ENCODE results near the gene ZBTB40.

Gene ZBTB40

GRCh38 chr1:22525646-22526045 lies 74.0 kb downstream of the ZBTB40 start:
- H3K4me3 ChIP-seq (ENCODE audit: low read depth, low read length): no peak overlapping the region
- no peak overlapping the region for H3K27ac ChIP-seq (ENCODE audit: extremely low read depth, low read depth, low read length)
- TF ChIP-seq MZF1 (tag by site-specific recombination; IDR thresholded peaks at IDR 0.05; ENCODE audit: borderline replicate concordance) (no peak), KLF1 (tag by site-specific recombination; IDR thresholded peaks at IDR 0.05) (no peak), IKZF3 (tag by site-specific recombination; IDR thresholded peaks at IDR 0.05) (no peak), ZIC2 (tag by site-specific recombination; IDR thresholded peaks at IDR 0.05) (no peak), ZNF391 (tag by site-specific recombination; IDR thresholded peaks at IDR 0.05; ENCODE audit: borderline replicate concordance, low read depth) (no peak), ZNF248 (tag by site-specific recombination; IDR thresholded peaks at IDR 0.05) (no peak), GLIS2 (tag by site-specific recombination; IDR thresholded peaks at IDR 0.05) (no peak)
- TF ChIP-seq, protein P1, sequence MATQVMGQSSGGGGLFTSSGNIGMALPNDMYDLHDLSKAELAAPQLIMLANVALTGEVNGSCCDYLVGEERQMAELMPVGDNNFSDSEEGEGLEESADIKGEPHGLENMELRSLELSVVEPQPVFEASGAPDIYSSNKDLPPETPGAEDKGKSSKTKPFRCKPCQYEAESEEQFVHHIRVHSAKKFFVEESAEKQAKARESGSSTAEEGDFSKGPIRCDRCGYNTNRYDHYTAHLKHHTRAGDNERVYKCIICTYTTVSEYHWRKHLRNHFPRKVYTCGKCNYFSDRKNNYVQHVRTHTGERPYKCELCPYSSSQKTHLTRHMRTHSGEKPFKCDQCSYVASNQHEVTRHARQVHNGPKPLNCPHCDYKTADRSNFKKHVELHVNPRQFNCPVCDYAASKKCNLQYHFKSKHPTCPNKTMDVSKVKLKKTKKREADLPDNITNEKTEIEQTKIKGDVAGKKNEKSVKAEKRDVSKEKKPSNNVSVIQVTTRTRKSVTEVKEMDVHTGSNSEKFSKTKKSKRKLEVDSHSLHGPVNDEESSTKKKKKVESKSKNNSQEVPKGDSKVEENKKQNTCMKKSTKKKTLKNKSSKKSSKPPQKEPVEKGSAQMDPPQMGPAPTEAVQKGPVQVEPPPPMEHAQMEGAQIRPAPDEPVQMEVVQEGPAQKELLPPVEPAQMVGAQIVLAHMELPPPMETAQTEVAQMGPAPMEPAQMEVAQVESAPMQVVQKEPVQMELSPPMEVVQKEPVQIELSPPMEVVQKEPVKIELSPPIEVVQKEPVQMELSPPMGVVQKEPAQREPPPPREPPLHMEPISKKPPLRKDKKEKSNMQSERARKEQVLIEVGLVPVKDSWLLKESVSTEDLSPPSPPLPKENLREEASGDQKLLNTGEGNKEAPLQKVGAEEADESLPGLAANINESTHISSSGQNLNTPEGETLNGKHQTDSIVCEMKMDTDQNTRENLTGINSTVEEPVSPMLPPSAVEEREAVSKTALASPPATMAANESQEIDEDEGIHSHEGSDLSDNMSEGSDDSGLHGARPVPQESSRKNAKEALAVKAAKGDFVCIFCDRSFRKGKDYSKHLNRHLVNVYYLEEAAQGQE (tag by site-specific recombination; IDR thresholded peaks at IDR 0.05): no peak
- no peaks in the 10 kb centered on the region for H3K4me1 ChIP-seq (ENCODE audit: control insufficient read depth, insufficient read depth, low read length)
- peaks cover 0 to 77% of the 10 kb centered on the region in 2 experiments; a peak in 1 of 3 replicates for H3K36me3 ChIP-seq (ENCODE audit: control insufficient read depth in 2 of 2, insufficient read depth in 1 of 2, low read length in 2 of 2)
- H3K9me3 ChIP-seq (ENCODE audit: control insufficient read depth, insufficient read depth, low read depth, low read length): no peaks in the 10 kb centered on the region
- CTCF ChIA-PET: no interaction called here
- POLR2A ChIA-PET: no interaction called here

- H3K27ac ChIP-seq (ENCODE audit: extremely low read depth, low read depth, low read length): no peak overlapping the region
- ChIA-PET CTCF (no interaction called here), POLR2A (no interaction called here)
- H3K4me1 ChIP-seq (ENCODE audit: control insufficient read depth, insufficient read depth, low read length): no peaks in the 10 kb centered on the region
- H3K4me3 ChIP-seq (ENCODE audit: low read depth, low read length): no peak overlapping the region
- peaks cover 0 to 72% of the 10 kb centered on the region in 2 experiments; a peak in 1 of 3 replicates for H3K36me3 ChIP-seq (ENCODE audit: control insufficient read depth in 2 of 2, insufficient read depth in 1 of 2, low read length in 2 of 2)
- no peaks in the 10 kb centered on the region for H3K9me3 ChIP-seq (ENCODE audit: control insufficient read depth, insufficient read depth, low read depth, low read length)
- TF ChIP-seq ZBTB8A (tag by site-specific recombination; IDR thresholded peaks at IDR 0.05): no peak
- TF ChIP-seq ZSCAN18 (tag by site-specific recombination; IDR thresholded peaks at IDR 0.05): no peak
- TF ChIP-seq ZFHX2 (tag by site-specific recombination; conservative IDR thresholded peaks at IDR 0.05): no peak
- no peak for TF ChIP-seq ZNF558 (tag by site-specific recombination; IDR thresholded peaks at IDR 0.05)
- TF ChIP-seq PBX3 (CRISPR knock-in tag; IDR thresholded peaks at IDR 0.05): no peak
- no peak for TF ChIP-seq ZNF768 (tag by site-specific recombination; IDR thresholded peaks at IDR 0.05)
- no peak for TF ChIP-seq ZNF292 (tag by site-specific recombination; IDR thresholded peaks at IDR 0.05; ENCODE audit: borderline replicate concordance, low read depth)
- no peak for TF ChIP-seq REPIN1 (tag by site-specific recombination; IDR thresholded peaks at IDR 0.05; ENCODE audit: low read depth)
- no peak for TF ChIP-seq ZNF121 (tag by site-specific recombination; IDR thresholded peaks at IDR 0.05)
- TF ChIP-seq PRDM4 (tag by site-specific recombination; IDR thresholded peaks at IDR 0.05): no peak
These were observed 74.4 kb downstream of the ZBTB40 start for GRCh38 chr1:22526098-22526497.
